Measurements from ENCODE around the gene FN3KRP.

DNA sequence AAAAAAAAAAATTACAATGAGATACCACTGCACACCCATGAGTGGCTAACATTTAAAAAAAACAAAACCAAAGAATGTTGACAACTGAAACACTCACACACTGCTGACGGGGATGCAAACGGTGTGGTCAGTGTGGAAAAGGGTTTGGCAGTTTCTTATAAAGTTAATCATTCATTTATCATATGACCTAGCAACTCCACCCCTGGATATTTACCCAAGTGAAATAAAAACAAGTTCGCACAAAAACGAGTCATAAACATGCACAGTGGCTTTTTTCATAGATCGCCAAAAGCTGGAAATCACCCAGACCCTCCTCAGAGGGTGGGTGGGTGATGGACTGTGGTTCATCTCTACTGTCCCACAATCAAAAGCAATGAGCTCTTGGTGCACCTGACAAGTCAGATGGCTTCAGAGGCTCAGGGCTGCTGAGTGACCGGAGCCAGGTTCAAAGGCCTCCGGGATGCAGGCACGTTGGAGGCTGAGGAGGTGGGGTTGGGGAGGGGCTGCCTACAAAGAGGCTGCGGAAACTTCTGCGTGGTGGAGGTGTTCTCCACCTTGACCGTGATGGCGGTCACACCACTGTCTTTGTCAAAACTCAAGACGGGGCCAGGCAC is 32.2 kb upstream of the FN3KRP start:
- TF ChIP-seq EZH2 (IDR thresholded peaks at IDR 0.05) (no peak), POLR2AphosphoS5 (IDR thresholded peaks at IDR 0.05; ENCODE audit: borderline replicate concordance, low read depth, low read length) (no peak), FOXP2 (optimal IDR thresholded peaks at IDR 0.05; ENCODE audit: control extremely low read depth, extremely low read length, insufficient read depth) (no peak)

Data from SK-N-MC (cell line).